Retinal pigment epithelial cell (primary cell): ENCODE results near the gene SYNPR.

ENCODE experiments used
- DNase-seq: peaks from one replicate; pipeline ENCODE4 v3.0.0-alpha.2; 2010; ENCODE audit warnings: low read depth
- H3K4me3 ChIP-seq: 2 replicates; pipeline ENCODE4 v1.5.1; 2011; ENCODE audit warnings: mild to moderate bottlenecking, low read length, control low read depth, moderate library complexity
- CTCF ChIP-seq: conservative IDR thresholded peaks from 2 replicates; pipeline ENCODE4 v1.5.1; 2011; ENCODE audit warnings: low read depth, low read length, control low read depth, inconsistent platforms

SYNPR gene

GRCh38 chr3:63328365-63328764 lies 50.3 kb downstream of the SYNPR start:
- TF ChIP-seq CTCF, result no peak
- no peak overlapping the region for H3K4me3 ChIP-seq
- DNase-seq, result peak; percentile 98

- no peak for TF ChIP-seq CTCF
- no peak for DNase-seq
- no peak overlapping the region for H3K4me3 ChIP-seq
Measured at GRCh38 chr3:63331520-63331919, 53.4 kb downstream of the SYNPR start.

GRCh38 chr3:63333815-63334214 lies 55.7 kb downstream of the SYNPR start:
- DNase-seq, result no peak
- TF ChIP-seq CTCF, result no peak
- no peak overlapping the region for H3K4me3 ChIP-seq

GRCh38 chr3:63338351-63338750 lies 60.2 kb downstream of the SYNPR start:
- no peak for DNase-seq
- no peak for TF ChIP-seq CTCF
- no peak overlapping the region for H3K4me3 ChIP-seq

GRCh38 chr3:63343674-63344073 lies 65.6 kb downstream of the SYNPR start:
- no peak overlapping the region for H3K4me3 ChIP-seq
- peak; percentile 70 for DNase-seq
- no peak for TF ChIP-seq CTCF

GRCh38 chr3:63344661-63345060 lies 66.6 kb downstream of the SYNPR start:
- no peak for DNase-seq
- TF ChIP-seq CTCF, result no peak
- H3K4me3 ChIP-seq, result no peak overlapping the region

- no peak for DNase-seq
Measured at GRCh38 chr3:63349583-63350573, 71.8 kb downstream of the SYNPR start.

More at GRCh38 chr3:63349583-63350573, 71.8 kb downstream of the SYNPR start:
- no peak overlapping the region for H3K4me3 ChIP-seq
- peak; percentile 92 for TF ChIP-seq CTCF
